Measurements from ENCODE around the gene GLRA2.
"Not testable (repeated sequence)": the region's sequence is repeated elsewhere in the genome, so short reads cannot be mapped to it uniquely, and the experiment has no call there.

GLRA2 gene

DNA sequence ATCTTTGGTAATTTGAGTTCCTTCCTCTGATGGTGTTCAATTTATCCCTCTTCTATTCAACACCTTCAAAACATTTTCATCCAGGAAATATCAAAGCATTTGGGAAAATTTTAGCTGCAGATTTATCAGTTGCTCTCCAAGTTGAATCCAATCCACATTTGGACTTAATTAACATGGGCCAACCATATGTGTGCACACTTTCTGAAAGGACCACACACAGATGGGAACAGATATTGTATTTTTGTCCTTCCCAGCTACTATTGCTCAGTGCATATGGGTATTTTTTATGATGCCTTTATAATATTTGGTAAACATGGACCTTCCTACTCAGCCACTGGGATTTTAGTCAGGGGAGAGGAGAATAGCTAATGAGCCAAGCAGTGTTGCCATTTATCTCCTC, 65.2 kb downstream of the GLRA2 start:
- DNase-seq, result no peak

DNA sequence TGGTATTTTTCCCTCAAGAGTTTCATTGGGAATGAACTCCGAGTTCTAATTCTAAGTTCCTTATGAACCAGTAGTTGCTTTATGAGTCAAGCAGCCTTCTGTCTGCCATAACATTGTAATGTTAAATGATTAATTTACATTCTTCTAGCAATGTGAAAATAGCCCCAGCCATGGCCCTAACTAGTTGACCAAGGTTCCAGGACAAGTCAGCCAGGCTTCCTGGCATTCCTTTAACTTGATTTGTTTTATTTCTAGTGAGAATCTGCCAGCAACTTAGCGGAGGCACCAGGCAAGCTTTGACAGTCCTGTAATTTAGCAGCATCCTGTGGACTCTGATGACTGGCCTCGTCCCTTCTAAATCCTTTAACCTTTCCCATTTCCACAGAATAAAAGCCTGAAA, 69.0 kb downstream of the GLRA2 start:
- DNase-seq, result no peak

DNA sequence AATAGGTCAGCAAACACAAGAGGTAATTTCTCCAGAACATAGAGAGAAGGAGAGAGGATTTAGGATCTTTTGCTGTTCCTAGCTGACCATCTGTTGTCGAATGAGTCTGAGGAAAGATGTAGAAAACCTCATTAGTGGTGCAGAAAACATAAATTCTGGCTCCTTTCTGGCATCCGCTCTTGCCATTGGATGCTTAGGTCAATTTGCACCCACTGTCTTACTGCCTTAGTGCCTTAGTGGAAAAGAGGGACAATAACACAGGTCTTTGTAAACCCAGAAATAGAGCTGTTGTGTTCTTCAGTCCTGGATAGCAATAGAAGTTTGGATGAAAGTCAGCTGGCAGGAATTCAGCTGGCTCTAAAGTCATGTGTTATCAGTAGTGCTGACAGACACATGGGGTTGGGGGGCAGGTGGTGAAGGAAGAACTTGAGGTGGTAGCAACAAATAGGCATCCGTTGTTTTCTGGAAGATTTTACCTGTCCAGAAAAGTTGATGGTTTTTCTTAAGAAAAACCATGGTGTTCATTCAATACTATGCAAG, 78.2 kb downstream of the GLRA2 start:
- DNase-seq, result no peak

DNA sequence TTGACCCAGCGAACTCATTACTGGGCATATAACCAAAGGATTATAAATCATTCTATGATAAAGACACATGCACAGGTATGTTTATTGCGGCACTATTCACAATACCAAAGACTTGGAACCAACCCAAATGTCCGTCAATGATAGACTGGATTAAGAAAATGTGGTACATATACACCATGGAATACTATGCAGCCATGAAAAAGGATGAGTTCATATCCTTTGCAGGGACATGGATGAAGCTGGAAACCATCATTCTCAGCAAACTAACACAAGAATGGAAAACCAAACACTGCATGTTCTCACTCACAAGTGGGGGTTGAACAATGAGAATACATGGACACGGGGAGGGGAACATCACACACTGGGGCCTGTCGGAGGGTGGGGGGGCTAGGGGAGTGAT, 83.1 kb downstream of the GLRA2 start:
- DNase-seq, result not testable (repeated sequence)

DNA sequence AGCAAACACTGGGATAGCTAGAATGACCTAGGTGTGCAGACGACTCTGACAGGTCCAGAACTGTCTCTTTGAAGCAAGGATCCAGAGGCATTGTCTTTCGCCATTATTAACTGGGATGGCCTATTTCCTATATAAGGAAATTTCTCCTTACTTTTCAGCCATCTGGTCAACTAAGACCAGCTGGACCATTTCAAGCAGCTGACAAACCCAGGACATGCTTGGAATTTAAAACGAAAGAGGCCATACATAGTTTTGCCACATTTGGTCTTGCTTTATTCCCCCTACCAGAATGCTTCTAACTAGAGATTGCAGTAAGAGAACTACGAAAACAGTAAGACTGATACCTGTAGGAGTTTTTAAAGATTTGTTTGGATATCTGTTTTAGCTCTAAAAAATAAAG, 87.0 kb downstream of the GLRA2 start:
- no peak for DNase-seq

DNA sequence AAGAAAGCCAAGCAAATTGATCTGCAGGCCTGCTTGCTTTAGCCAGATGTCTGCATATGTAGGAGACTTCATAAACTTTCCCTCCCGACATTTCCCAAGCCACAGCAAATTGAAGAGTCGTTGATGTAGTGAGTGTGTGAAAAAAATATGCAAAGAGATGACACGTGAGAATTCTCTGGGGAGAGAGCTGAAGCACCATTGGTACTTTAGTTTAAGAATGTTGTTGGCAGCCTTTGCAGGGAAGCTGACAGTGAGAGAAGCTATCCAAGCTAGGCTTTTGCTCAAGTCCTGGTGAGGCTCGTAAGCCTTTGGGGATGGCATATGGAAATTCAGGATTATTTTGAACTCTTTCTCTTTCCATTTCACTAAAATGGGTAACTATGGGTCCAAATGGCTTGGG, 87.5 kb downstream of the GLRA2 start:
- DNase-seq, result no peak

DNA sequence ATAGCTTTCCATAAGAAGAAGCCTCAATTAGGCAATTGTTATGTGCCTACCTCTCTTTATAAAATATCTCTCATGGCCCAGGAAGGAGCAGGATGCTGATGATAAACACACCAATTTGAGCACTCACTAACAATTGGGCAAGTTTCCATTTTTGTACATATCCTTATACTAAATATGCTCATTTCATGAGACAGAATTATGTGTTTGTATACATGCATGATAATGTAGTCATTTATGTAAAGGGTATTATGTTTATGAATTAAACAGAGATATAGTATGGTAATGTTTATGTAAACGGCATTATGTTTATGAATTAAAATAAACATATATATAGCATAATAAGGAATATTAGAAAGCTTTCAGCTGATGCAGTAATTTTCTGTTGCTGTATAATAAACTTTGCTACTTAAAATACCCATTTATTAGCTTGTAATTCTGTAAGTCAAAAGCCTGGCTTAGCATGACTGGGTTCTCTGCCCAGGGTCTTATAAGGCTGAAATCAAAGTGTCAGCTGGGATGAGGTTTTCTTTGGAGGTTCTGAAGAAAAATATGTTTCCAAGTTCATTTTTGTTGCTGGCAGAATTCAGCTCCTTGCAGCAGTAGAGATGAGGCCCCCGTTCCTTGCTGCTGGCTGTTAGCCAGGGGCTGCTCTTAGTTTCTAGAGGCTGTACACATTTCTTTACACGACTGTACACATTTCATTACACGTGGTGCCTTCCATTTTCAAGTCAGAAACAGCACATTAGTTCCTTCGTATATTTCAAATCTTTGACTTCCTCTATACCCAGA, 89.0 kb downstream of the GLRA2 start:
- no peak for DNase-seq

DNA sequence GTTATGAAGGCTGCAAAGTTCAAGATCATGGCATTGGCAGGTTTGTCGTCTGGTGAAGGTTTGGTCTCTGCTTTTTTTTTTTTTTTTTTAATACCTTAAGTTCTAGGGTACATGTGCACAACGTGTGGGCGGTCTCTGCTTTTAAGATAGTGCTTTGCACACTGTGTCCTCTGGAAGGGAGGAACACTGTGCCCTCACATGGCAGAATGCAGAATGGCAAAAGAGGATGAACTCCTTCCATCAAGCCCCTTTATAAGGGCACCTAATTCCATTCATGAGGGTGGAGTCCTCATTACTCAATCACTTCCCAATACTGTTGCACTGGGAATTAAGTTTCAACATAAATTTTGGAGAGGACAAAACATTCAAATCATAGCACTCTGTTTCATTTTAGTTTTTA, 101.4 kb downstream of the GLRA2 start:
- DNase-seq, result no peak

DNA sequence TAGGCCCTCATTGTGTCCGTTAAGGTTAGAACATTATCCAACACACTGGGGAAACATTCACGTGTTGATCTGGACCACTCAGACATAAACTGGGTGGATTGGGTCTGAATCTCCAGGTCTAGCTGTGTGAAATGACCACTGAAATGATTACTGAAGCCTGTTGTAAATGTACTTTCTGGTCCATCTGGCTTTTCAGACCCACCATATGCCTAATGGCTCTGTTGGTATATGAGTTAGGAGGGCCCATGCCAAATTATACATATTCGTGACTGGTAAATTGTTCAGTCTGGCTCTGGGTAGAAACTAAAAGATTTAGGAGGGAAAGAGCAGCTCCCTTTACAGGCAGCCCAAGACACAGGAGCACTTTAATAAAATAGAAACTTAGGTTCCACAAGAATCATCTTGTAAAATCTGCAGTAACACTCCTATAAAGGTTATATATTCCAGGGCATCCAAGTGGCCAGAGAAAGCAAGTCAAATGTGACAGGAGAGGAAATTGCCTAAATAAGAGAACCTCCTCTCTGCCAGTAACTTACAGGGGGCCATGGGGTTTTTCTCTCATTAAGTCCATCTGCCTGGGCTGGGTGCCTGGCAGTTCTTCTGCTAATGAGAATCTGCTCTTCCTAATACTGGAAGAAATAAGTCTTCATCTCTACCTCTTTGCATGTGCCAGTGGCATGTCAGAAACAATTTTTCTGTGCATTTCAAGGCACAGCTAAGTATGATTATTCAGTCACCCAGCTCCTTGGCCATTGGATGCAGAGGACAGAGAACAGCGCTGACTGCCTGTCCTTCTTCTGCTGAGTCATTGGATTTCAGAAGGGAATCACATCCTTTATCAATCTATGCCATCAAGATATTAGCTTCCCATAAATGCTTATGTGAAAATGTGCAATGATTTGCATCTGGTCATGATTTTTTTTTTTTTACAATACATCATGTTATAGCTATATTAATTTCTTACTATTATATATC, 112.6 kb downstream of the GLRA2 start:
- no peak for DNase-seq

DNA sequence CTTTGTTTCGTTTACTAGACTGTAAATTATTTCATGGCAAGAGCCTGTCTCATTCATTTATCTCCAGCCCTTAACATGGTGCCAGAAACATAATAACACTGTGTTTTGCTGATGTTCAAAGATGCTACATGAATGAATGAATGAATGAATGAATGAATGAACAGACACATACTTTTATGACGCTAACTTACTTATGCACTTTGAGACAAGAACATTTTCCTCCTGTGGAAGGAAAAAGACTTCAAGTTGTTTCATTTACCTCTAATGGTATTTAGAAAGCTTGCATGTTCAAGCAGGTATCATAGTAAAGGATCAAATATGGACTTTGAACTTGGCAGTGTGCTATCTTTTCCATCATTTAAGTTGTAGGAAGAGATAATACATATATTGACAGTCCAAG, 131.6 kb downstream of the GLRA2 start:
- DNase-seq, result no peak

DNA sequence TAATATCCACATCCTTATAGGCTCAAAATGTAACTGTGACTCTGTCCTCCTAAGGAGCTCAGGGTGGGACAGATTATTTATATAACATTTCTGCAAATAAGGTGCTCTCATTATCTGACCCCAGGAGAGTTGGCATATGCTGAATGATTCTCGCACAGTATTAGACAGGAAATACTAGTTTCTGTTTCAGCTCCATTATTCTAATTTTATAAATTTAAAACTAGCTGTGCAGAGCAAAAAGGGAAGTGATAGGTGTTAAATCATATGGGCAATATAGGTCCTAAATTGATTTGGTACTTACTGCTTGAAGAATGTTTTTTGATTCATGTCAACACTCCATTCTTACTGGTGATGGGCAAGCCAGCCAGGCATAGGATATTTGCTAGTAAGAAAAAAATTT, 141.5 kb downstream of the GLRA2 start:
- no peak for DNase-seq

DNA sequence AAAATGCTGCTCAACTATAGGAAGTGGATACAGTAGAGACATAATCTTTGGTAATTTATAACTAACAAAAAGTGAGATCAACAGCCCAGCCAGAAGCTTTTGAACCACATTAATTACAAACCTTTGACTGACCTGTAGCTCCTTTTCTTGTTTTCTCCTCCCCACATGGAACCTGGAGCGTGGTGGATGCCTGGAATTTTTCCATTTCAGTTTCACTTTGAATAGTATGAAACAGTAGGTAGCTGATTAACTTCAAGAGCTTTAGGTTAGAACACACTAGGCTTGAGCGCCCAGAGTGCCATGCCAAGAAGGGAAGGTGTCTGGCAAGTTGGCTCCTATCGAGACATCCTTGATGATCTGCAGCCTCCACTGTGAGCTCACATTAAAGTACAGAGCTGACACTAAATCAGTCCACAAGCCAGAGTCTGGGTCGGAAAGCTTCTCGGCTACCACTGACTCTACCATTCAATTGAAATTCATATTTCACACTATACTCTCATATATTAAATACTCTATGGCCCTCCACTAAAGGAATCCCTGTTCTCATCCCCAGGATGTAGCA, 143.4 kb downstream of the GLRA2 start:
- no peak for DNase-seq

DNA sequence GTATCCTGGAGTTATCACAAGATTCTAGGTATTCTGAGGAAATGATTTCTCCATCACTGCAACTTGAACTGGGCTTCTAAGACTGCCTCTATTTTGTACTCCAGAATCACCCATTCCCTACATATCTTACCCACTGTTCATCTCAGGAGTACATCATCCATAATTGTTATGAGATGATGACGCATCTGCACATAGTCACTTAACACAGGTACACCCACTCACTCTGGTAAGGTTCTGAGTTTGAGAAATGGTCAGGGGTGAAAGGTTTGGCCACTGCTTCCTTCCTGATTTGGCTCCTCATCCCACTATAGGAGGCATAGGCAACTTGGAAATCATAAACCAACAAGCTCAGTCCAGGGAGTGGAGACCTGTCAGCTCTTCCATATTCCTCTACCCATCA, 143.9 kb downstream of the GLRA2 start:
- no peak for DNase-seq

DNA sequence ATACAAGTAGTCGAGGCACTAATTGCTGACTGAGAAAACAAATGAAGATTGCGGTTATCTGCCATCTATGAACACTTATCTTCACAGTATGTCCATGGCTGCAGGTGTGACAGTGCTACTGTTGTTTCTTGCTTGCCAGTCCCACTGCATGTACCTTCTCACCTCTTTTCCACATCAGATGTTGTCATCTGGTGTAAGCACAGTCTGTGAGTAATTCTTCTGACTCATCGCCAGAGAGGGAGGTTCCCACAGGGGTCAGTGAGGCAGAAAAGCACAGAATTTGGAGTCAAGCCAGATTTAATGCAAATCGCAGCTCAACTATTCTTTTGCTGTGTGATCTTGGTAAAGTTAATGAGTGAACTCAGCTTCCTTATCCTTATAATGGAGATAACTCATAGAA, 144.4 kb downstream of the GLRA2 start:
- DNase-seq, result peak in 1 of 2 donors; percentile 0

DNA sequence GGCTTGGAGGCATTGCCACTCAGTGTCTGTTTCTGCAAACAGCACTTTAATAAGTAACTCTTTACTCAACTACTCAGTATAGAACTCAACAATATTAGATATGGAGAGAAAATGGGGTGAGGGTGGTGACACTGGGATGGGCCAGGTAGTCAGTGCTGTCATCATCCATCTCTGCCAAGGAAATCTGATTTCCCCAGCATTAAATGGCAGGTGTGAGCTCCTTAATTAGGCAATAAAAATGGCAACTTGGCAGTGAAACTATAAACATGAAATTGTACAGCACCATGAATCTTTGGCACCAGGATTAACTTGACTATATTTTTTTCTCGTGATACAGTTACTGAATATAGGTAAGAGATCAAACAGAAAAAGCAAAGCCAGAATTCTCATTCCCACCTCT, 146.2 kb downstream of the GLRA2 start:
- DNase-seq, result no peak

DNA sequence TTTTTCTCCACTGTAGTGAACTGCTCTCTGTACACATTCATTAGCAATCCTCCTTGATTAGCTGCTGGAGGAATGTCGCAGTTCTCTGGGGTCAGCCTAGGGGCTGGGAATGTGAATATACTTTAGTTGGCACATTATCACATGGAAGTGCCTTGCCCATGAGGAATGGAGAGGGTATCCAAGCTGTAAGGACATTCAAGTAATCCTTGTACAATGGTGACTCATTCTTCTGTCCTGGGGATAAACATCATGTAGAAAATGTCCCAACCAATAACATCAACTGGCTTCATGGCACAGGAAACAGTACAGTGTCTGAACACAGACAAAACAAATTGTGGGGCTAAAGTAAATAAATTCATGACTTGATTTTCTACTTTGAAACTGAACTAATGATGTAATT, 147.1 kb downstream of the GLRA2 start:
- DNase-seq, result no peak

DNA sequence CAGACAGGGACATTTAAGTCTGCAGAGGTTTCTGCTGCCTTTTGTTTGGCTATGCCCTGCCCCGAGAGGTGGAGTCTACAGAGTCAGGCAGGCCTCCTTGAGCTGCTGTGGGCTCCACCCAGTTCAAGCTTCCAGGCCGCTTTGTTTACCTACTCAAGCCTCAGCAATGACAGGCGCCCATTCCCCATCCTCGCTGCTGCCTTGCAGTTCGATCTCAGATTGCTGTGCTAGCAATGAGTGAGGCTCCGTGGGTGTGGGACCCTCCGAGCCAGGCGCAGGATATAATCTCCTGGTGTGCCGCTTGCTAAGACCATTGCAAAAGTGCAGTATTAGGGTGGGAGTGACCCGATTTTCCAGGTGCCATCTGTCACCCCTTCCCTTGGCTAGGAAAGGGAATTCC, 159.0 kb downstream of the GLRA2 start:
- not testable (repeated sequence) for DNase-seq

DNA sequence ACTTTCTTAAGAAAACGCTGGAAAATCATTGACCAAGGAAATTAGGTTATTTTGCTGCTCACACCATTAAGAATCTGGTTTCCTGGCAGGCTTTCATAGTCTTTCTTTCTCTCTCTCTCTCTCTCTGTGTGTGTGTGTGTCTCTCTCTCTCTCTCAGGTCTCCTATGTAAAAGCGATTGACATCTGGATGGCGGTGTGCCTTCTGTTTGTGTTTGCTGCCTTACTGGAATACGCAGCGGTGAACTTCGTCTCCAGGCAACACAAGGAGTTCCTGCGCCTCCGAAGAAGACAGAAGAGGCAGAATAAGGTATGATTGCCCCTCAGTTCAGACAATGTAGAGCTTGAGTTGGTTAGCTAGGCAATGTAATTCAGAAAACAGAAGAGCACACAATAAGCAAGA, 161.2 kb downstream of the GLRA2 start:
- no peak for DNase-seq

DNA sequence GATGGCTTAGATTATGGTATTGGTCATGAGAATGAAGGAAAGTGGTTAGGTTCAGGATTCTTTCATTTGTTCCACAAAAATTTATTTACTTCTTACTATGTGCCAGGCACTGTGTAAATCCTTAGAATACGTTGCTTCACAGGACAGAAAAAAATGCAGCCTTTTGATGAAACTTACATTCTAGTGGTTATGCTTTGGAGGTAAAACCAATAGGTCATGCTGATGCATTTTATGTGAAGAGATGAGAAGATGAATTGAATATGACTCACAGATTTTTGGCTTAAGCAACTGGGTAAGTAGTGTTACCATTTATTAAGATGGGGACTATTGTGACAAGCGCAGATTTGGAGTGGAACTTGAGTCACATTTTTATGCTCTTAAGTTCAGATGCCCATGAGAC, 165.3 kb downstream of the GLRA2 start:
- DNase-seq, result no peak

DNA sequence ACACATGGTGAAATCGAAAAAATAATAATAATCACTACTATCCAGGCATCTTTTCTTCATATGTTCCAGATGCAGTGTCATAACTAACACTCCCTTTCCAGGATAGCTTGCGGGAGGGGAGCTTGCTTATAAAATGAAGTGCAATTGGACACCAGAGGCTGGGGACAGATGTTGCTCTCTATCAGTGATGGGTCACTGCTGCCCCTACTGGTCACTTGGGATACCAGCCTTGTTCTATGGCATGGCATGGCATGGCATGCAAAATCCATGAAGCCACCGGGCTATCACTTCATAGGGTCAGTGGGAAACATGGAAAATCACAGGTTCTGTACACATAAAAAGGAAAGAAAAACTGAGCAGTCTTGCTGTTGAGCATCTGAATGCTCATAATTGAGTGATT, 168.1 kb downstream of the GLRA2 start:
- DNase-seq, result peak; percentile 22 to 30

DNA sequence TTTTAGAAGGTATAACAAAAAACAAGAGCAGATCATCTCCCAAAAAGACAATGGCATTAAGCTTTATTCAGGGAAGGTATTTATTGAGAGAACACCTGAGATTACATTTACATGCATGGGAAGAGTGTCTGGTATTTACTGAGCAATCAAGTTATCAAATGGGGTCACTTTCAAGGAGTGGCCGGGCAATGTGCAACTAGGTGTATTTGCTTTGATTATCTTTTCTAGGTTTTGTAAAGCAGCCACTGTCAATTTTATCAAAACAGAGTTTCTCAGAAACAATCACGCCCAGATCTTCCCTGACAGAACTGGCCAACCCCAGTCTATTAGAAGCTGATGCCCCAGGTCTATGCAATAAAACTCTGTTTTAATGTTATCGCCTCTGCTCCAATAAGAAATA, 169.5 kb downstream of the GLRA2 start:
- DNase-seq, result no peak

DNA sequence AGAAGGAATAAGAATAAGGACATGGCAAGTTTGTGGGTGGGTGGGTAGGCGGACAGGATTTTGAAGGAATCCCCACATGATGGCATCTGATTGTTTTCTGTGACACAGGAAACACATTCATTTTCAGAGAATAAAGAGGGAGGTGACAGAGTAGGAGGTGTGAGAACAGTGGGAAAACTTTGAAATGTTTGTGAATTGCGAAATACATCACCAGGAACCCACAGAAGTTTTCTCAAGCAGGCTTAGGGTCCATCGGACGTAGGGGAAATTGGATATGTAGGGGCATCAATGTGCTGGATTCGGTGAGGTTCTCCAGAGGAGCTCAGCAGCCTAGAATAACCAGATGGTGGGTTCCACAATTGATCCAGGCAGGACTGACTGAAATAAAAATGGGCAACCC, 171.6 kb downstream of the GLRA2 start:
- no peak for DNase-seq

DNA sequence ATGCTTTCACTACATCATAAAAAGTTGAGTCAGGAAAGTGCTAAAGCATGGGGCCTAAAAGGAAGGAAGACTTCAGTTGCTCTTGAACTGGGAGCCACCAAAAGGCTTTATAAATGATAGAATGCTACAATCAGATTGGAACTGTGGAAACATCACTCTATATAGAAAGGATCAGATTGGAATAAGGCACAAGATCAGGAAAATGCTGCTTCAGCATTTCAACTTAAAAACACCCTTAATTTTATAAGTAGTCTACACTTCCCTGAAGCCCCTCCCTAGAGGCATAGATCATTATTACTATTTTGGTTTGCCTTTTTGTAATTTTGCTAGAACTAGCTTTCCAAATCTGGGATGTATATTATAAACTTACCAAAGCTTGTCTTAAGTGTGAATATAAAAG, 172.8 kb downstream of the GLRA2 start:
- no peak for DNase-seq

All from inflammatory macrophage (primary cell).